Thyroid gland (tissue), 4 donors: ENCODE data around the gene DPP6. TPM values are rescaled to one million over a fixed set of nuclear protein-coding genes. Genes with fewer than 3 reads are reported as not detected.

Source experiments
- DNase-seq, 2 donors: peaks; one replicate each; pipeline ENCODE4 v3.0.0-alpha.2; 2019
- H3K27ac ChIP-seq, 3 donors: fragments of 200-600 bp; sonication (generic); 1 replicate in 2 of 3; 2 replicates in 1 of 3; pipeline ENCODE4 v1.5.1; 2016 to 2019; ENCODE audit warnings: mild to moderate bottlenecking in 1 of 3, moderate library complexity in 1 of 3
- H3K27me3 ChIP-seq: fragments of 200-600 bp; sonication (generic); one replicate; pipeline ENCODE4 v1.5.1; 2019
- H3K36me3 ChIP-seq, 2 donors: fragments of 200-600 bp; sonication (generic); one replicate each; pipeline ENCODE4 v1.5.1; 2016 to 2019
- H3K4me1 ChIP-seq, 2 donors: fragments of 200-600 bp; sonication (generic); one replicate each; pipeline ENCODE4 v1.5.1; 2017 to 2019
- H3K4me3 ChIP-seq, 3 donors: fragments of 200-600 bp; sonication (generic); replicated peaks in 1 of 3; 1 replicate in 2 of 3; 2 replicates in 1 of 3; pipeline ENCODE4 v1.5.1; 2016; ENCODE audit warnings: mild to moderate bottlenecking in 1 of 3
- H3K9me3 ChIP-seq: fragments of 200-600 bp; sonication (generic); one replicate; pipeline ENCODE4 v1.5.1; 2017
- POLR2A ChIP-seq, 2 donors: fragments of 450-650 bp; IDR thresholded peaks; one replicate each; pipeline ENCODE4 v1.6.1; 2017; ENCODE audit warnings: antibody characterized with exemption in 2 of 2, mild to moderate bottlenecking in 2 of 2, moderate library complexity in 1 of 2
- whole genome bisulfite sequencing, 2 donors: methylation state at CpG; one replicate each; pipeline ENCODE4 v1.1.5; 2017; 5-methylcytosine and 5-hydroxymethylcytosine counted together
- intact Hi-C: fragments of 100-400 bp; cut with DNase I; formaldehyde crosslinking; loops from one replicate; pipeline ENCODE4 v1.15.1; 2023
- total RNA-seq, 4 donors: library from RNA; depleted of rRNA; stranded (reverse); fragments of >200 nt; gene quantifications; one replicate each; pipeline ENCODE4 v1.2.3, GENCODE V29; 2016
- TF ChIP-seq, protein P1 (sequence below), 6 experiments: fragments of 200-600 bp in 3 of 6; fragments of 450-650 bp in 3 of 6; sonication (generic) in 3 of 6; IDR thresholded peaks; one replicate each; pipeline ENCODE4 v1.5.1; 2016 to 2019; ENCODE audit warnings: antibody characterized with exemption in 6 of 6, mild to moderate bottlenecking in 2 of 6, inconsistent platforms in 1 of 6, moderate library complexity in 1 of 6

Gene DPP6
- total RNA-seq, 4 donors from 2014 or later = 50.7 to 97.7 (median 68.9) TPM

- TF ChIP-seq POLR2A (IDR thresholded peaks at IDR 0.05) = no peak
- TF ChIP-seq, protein P1, sequence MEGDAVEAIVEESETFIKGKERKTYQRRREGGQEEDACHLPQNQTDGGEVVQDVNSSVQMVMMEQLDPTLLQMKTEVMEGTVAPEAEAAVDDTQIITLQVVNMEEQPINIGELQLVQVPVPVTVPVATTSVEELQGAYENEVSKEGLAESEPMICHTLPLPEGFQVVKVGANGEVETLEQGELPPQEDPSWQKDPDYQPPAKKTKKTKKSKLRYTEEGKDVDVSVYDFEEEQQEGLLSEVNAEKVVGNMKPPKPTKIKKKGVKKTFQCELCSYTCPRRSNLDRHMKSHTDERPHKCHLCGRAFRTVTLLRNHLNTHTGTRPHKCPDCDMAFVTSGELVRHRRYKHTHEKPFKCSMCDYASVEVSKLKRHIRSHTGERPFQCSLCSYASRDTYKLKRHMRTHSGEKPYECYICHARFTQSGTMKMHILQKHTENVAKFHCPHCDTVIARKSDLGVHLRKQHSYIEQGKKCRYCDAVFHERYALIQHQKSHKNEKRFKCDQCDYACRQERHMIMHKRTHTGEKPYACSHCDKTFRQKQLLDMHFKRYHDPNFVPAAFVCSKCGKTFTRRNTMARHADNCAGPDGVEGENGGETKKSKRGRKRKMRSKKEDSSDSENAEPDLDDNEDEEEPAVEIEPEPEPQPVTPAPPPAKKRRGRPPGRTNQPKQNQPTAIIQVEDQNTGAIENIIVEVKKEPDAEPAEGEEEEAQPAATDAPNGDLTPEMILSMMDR (IDR thresholded peaks at IDR 0.05) = no peak
- WGBS, 2 donors = 84% methylated on average over 2 of the region's 2 CpGs
- no peak overlapping the region for H3K27ac ChIP-seq
- H3K4me3 ChIP-seq = no peak overlapping the region
- H3K36me3 ChIP-seq = no peaks in the 10 kb centered on the region
- no peaks in the 10 kb centered on the region for H3K4me1 ChIP-seq
- H3K27me3 ChIP-seq = no peaks in the 10 kb centered on the region
- intact Hi-C loops = no loop called here
- H3K9me3 ChIP-seq = no peaks in the 10 kb centered on the region
- no peak for DNase-seq
Observed at GRCh38 chr7:154569916-154570315, 517.7 kb downstream of the DPP6 start.

- intact Hi-C loops = no loop called here
- no peak for TF ChIP-seq POLR2A (IDR thresholded peaks at IDR 0.05)
- TF ChIP-seq, protein P1 (IDR thresholded peaks at IDR 0.05) = no peak
- 76 to 95% methylated on average over 3 of the region's 3 CpGs for WGBS, 2 donors
- no peak overlapping the region for H3K4me3 ChIP-seq
- no peak for DNase-seq
- H3K27me3 ChIP-seq = no peaks in the 10 kb centered on the region
- H3K4me1 ChIP-seq = no peaks in the 10 kb centered on the region
- no peaks in the 10 kb centered on the region for H3K36me3 ChIP-seq
- no peak overlapping the region for H3K27ac ChIP-seq
- H3K9me3 ChIP-seq = no peaks in the 10 kb centered on the region
Observed at GRCh38 chr7:154571772-154572171, 519.6 kb downstream of the DPP6 start.

- H3K36me3 ChIP-seq = no peaks in the 10 kb centered on the region
- intact Hi-C loops = no loop called here
- no peaks in the 10 kb centered on the region for H3K9me3 ChIP-seq
- TF ChIP-seq, protein P1 (IDR thresholded peaks at IDR 0.05) = no peak
- no peak for TF ChIP-seq POLR2A (IDR thresholded peaks at IDR 0.05)
- DNase-seq = no peak
- H3K27me3 ChIP-seq = no peaks in the 10 kb centered on the region
- no peak overlapping the region for H3K4me3 ChIP-seq
- no peaks in the 10 kb centered on the region for H3K4me1 ChIP-seq
- H3K27ac ChIP-seq = no peak overlapping the region
- WGBS, 2 donors = 86 to 91% methylated on average over 2 of the region's 2 CpGs
Observed at GRCh38 chr7:154574235-154574634, 522.0 kb downstream of the DPP6 start.

- Histone ChIP-seq H3K4me1 (no peaks in the 10 kb centered on the region), H3K36me3 (no peaks in the 10 kb centered on the region), H3K27ac (no peak overlapping the region), H3K27me3 (no peaks in the 10 kb centered on the region), H3K9me3 (no peaks in the 10 kb centered on the region), H3K4me3 (no peak overlapping the region)
- no peak for DNase-seq
- intact Hi-C loops = no loop called here
- TF ChIP-seq, protein P1 (IDR thresholded peaks at IDR 0.05) = no peak
- no peak for TF ChIP-seq POLR2A (IDR thresholded peaks at IDR 0.05)
- WGBS, 2 donors = 80 to 93% methylated on average over 3 of the region's 3 CpGs
Observed at GRCh38 chr7:154575497-154575896, 523.3 kb downstream of the DPP6 start.

GRCh38 chr7:154576604-154577003 is 524.4 kb downstream of the DPP6 start:
- Histone ChIP-seq H3K4me3 (no peak overlapping the region), H3K9me3 (no peaks in the 10 kb centered on the region), H3K4me1 (no peaks in the 10 kb centered on the region), H3K27ac (no peak overlapping the region), H3K27me3 (no peaks in the 10 kb centered on the region), H3K36me3 (no peaks in the 10 kb centered on the region)
- intact Hi-C loops = no loop called here
- no peak for TF ChIP-seq POLR2A (IDR thresholded peaks at IDR 0.05)
- TF ChIP-seq, protein P1 (IDR thresholded peaks at IDR 0.05) = no peak
- no peak for DNase-seq
- WGBS, 2 donors = 91 to 93% methylated on average over 7 of the region's 7 CpGs
